GM23338 (cell line): ENCODE results near the gene NT5DC2.

Experiments used
- CTCF ChIP-seq, 2 experiments: fragments of 200-600 bp in 1 of 2; sonication (generic) in 1 of 2; conservative IDR thresholded peaks; 2 replicates each; pipeline versions ENCODE4 v1.5.1 to v1.6.1; 2016 to 2017; ENCODE audit warnings: antibody characterized with exemption in 2 of 2, low read depth in 2 of 2, mild to moderate bottlenecking in 2 of 2, moderate library complexity in 1 of 2
- JUNB ChIP-seq: IDR thresholded peaks from one replicate; pipeline ENCODE4 v1.6.1; 2016; ENCODE audit warnings: antibody characterized with exemption; ENCODE audit not compliant: unreplicated experiment
- NANOG ChIP-seq: IDR thresholded peaks from 2 replicates; pipeline ENCODE4 v1.6.1; 2016; ENCODE audit warnings: antibody characterized with exemption, borderline replicate concordance
- POLR2AphosphoS5 ChIP-seq: IDR thresholded peaks from 2 replicates; pipeline ENCODE4 v1.6.1; 2016; ENCODE audit warnings: antibody characterized with exemption, low read depth

- TF ChIP-seq CTCF (conservative IDR thresholded peaks at IDR 0.05; ENCODE audit: low read depth in 2 of 2) = no peak
- no peak for TF ChIP-seq JUNB
- TF ChIP-seq POLR2AphosphoS5 = no peak
- TF ChIP-seq NANOG = no peak
Measured at GRCh38 chr3:52479877-52480575, 53.6 kb downstream of the NT5DC2 start.
